Measurements from ENCODE around the gene CTBP2.
A peak's percentile ranks its signal among the peaks of the same experiment; 100 is the strongest.

Gene CTBP2

DNA sequence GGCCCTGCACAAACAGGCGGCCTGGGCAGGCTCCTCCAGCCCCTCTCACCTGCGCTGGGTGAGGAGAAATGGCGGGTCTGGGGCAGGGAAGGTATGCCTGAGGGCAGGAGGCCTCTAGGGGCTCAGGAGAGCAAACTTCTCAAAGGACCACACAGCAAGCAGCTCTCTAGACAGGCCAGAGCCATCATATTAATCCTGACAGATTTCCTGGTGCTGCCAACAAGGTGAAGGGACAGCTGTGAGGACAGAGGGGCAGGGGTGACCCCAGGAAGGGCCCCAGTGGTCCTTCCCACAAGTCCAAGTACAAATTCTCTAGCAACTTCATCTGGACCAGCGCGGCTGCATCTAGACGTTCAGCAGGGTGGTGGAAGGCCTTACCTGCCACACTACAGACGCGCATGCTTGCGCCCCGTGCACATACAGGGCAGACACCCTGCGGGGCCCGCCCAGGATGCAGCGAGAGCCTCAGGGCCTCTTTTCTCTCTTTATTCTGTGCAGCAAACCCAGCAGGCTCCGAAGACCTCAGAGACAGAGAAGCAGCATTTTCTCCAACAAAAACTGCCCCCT lies 156.4 kb downstream of the CTBP2 start:
- WGBS, 2 experiments (ENCODE audit: insufficient coverage in 2 of 2): 94 to 95% methylated on average over 12 to 14 of the region's 14 CpGs
- Histone ChIP-seq H3K36me3 (ENCODE audit: control insufficient read depth, insufficient read depth, low read length) (peaks cover 79% of the 10 kb centered on the region), H3K27ac (ENCODE audit: low read depth, low read length, severe bottlenecking) (no peak overlapping the region), H3K4me1 (ENCODE audit: control insufficient read depth, insufficient read depth, low read length, poor library complexity, severe bottlenecking) (peaks cover 11% of the 10 kb centered on the region), H3K4me3 (ENCODE audit: extremely low read depth, insufficient read depth, low read length, poor library complexity, severe bottlenecking) (no peak overlapping the region), H3K9me3 (ENCODE audit: control insufficient read depth, low read length) (no peaks in the 10 kb centered on the region)

DNA sequence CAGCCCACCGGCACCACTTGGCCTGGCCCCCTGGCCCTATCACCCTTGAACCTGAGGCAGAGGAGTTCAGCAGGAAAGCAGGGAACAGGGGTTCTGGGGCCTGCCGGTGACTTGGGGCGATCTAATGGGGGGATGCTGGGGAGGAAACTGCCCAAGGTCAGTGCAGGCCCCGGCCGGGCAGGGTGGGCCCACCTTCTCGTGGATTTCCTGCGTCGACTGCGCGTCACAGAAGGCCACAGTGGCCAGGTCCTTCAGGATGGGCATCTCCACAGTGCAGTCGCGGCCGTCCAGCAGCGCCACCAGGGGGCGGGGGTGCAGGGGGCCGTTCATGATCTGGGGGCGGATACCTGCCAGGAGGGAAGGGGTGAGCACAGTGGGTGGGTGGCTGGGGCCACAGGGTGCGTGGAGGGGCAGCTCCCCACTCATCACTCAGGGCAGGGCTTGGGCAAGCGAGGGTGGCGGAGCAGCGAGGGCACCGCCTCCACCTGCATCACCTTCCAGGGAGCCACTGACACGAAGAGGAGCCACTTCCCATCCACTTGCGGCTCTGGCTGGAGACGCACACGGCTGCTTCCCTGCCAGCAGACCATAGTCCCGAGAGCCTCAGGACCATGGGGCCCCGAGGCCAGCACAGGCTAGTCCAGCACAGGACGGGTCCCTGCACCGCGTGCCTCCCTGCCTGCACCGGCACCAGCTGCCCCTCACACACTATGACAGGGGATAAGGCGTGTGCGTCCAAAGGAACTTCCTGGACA lies 157.0 kb downstream of the CTBP2 start:
- 96 to 98% methylated on average over 15 to 28 of the region's 34 CpGs for WGBS, 2 experiments (ENCODE audit: insufficient coverage in 2 of 2)
- Histone ChIP-seq H3K4me1 (ENCODE audit: control insufficient read depth, insufficient read depth, low read length, poor library complexity, severe bottlenecking) (peaks cover 11% of the 10 kb centered on the region), H3K9me3 (ENCODE audit: control insufficient read depth, low read length) (no peaks in the 10 kb centered on the region), H3K36me3 (ENCODE audit: control insufficient read depth, insufficient read depth, low read length) (peaks cover 84% of the 10 kb centered on the region), H3K27ac (ENCODE audit: low read depth, low read length, severe bottlenecking) (no peak overlapping the region), H3K4me3 (ENCODE audit: extremely low read depth, insufficient read depth, low read length, poor library complexity, severe bottlenecking) (no peak overlapping the region)

DNA sequence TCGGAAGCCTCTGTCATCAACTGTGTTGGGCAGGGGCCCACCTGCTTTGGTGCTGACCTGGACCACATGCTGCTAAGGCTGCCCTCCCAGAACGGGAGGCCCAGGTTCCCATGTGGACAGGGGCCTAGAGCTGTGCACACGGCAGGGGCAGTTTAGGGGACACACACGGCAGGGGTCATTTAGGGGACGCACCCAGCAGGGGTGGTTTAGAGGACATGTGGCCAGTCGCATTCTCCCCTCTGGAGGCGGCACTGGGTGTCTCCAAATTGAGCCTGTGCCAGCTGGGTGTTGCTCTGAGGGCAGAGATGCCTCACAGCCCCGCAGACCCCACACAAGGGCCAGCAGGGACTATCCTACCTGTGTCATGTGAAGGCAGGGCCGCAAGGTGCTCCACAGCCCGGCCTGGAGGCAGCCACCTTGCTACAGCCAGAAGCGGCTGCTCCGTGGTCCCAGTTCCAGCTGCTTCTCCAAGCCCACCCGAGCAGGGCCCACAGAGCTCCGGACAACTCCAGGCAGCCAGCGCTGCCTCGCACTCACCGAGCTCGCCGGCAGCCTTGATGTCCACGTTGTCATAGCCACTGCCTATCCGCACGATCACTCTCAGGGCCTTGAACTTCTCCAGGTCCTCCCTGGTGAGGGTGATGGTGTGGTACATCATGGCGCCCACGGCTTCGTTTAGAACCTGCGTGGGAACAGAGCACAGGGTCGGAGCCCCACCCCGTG lies 157.8 kb downstream of the CTBP2 start:
- Histone ChIP-seq H3K4me1 (ENCODE audit: control insufficient read depth, insufficient read depth, low read length, poor library complexity, severe bottlenecking) (peaks cover 11% of the 10 kb centered on the region), H3K27ac (ENCODE audit: low read depth, low read length, severe bottlenecking) (peak overlapping the region; percentile 41), H3K4me3 (ENCODE audit: extremely low read depth, insufficient read depth, low read length, poor library complexity, severe bottlenecking) (no peak overlapping the region), H3K36me3 (ENCODE audit: control insufficient read depth, insufficient read depth, low read length) (peaks cover 88% of the 10 kb centered on the region), H3K9me3 (ENCODE audit: control insufficient read depth, low read length) (no peaks in the 10 kb centered on the region)
- 91 to 94% methylated on average over 22 to 27 of the region's 28 CpGs for WGBS, 2 experiments (ENCODE audit: insufficient coverage in 2 of 2)

DNA sequence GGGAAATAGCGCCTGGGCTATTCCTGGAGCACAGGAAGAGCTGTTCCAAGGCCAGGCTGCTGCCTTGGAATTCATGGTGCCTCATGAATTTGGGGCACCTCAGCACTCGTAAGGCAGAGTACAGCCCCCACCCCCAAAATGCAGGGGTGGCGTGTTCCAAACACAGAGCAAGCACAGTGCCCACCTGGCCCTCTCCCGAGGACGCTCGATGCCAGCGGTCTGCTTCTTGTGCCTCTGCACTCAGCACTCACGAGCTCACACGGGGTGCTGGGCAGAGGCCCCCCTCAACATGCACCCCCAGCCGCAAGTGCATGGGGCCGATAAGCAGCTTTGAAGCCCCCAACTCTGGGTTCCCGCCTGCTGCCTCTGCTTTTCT lies 158.3 kb downstream of the CTBP2 start:
- Histone ChIP-seq H3K9me3 (ENCODE audit: control insufficient read depth, low read length) (no peaks in the 10 kb centered on the region), H3K4me3 (ENCODE audit: extremely low read depth, insufficient read depth, low read length, poor library complexity, severe bottlenecking) (no peak overlapping the region), H3K27ac (ENCODE audit: low read depth, low read length, severe bottlenecking) (peak overlapping the region; percentile 41), H3K4me1 (ENCODE audit: control insufficient read depth, insufficient read depth, low read length, poor library complexity, severe bottlenecking) (peaks cover 11% of the 10 kb centered on the region), H3K36me3 (ENCODE audit: control insufficient read depth, insufficient read depth, low read length) (peaks cover 89% of the 10 kb centered on the region)
- WGBS, 2 experiments (ENCODE audit: insufficient coverage in 2 of 2): 85 to 91% methylated on average over 11 to 12 of the region's 12 CpGs

DNA sequence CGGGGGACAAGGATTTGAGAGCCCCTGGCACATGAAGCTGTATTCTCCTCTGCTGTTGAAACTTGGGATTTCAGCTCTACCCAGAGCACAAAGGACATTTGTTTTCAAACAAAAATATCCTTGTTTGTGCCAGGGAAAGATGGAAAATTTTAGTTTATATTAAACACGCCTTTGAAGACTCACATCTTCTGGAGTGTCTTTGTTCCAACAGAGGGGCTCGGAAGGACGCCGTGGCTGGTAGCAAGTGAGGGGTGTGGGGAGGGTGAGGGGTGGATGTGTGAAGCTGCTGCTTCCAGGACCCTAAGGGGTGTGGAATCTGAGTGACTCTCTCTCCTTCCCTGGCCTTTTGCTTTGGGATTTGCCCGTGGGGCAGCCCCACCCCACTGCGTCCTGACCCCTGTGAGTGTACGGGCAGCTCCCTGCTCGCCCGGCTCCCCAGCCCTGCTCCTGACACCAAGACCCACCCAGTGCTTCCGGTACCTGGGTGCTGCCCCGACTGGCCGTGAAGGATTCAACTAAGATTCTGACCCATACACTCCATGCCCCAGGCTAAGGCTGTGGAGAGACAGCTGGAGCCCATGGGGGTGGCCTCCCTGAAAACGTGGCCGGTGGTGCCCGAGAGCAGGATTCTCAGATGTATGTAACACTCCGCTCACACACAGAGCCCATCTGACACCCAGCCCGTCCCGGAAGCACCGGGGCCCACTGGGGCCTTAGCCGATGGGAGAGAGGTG lies 158.9 kb downstream of the CTBP2 start:
- peak overlapping the region; percentile 29 for H3K27ac ChIP-seq (ENCODE audit: low read depth, low read length, severe bottlenecking)
- WGBS, 2 experiments (ENCODE audit: insufficient coverage in 2 of 2): 90 to 93% methylated on average over 19 to 20 of the region's 21 CpGs
- H3K36me3 ChIP-seq (ENCODE audit: control insufficient read depth, insufficient read depth, low read length): peaks cover 89% of the 10 kb centered on the region
- H3K9me3 ChIP-seq (ENCODE audit: control insufficient read depth, low read length): no peaks in the 10 kb centered on the region
- H3K4me3 ChIP-seq (ENCODE audit: extremely low read depth, insufficient read depth, low read length, poor library complexity, severe bottlenecking): no peak overlapping the region
- peaks cover 11% of the 10 kb centered on the region for H3K4me1 ChIP-seq (ENCODE audit: control insufficient read depth, insufficient read depth, low read length, poor library complexity, severe bottlenecking)

DNA sequence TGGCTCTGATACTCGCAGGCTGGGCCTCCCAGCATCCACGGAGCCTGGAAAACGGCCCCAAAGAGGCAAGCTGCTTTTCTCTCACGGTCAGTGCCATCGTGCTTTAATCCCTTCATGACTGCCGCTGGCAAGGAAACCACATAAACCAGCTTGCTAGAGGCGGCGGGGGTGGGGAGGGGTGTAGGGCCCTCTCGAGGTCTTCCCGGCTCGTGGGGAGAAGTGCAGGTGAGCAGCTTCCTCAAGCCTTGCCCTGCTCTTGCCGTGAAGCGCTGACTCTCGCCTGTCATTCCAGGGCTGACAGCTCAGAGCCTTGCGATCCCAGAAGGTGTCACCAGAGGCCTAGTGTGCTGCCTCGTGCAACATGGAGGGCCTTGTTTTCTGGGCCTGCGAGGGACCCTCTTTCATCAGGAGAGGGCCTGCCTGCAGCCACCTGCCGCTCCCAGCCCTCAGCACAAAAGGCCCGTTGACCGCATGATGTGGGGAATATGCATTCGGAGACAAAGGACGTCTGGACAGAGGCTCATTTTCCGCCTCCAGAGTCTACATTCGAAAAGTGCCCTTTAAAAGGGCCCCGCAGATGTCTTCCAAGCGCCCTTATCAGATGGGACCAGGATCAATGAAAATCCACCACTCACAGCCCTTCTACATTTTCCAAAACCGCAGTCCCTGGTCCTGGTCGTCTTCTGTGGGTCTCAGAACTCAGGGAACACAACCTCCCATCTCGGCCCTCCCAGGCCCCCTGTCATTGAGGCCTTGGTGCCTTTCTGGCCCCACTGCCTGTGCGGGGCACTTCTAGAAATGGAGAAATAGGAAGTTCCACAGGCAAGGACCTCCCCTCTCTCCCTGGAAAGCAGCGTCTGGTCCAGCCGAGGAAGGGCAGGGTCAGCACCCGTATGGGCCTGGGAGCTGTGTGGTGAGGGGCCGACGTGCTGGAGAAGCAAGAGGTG lies 159.7 kb downstream of the CTBP2 start:
- Histone ChIP-seq H3K4me3 (ENCODE audit: extremely low read depth, insufficient read depth, low read length, poor library complexity, severe bottlenecking) (no peak overlapping the region), H3K27ac (ENCODE audit: low read depth, low read length, severe bottlenecking) (peak overlapping the region; percentile 29), H3K9me3 (ENCODE audit: control insufficient read depth, low read length) (no peaks in the 10 kb centered on the region), H3K36me3 (ENCODE audit: control insufficient read depth, insufficient read depth, low read length) (peaks cover 95% of the 10 kb centered on the region), H3K4me1 (ENCODE audit: control insufficient read depth, insufficient read depth, low read length, poor library complexity, severe bottlenecking) (peaks cover 11% of the 10 kb centered on the region)
- 91 to 94% methylated on average over 31 to 35 of the region's 35 CpGs for WGBS, 2 experiments (ENCODE audit: insufficient coverage in 2 of 2)

DNA sequence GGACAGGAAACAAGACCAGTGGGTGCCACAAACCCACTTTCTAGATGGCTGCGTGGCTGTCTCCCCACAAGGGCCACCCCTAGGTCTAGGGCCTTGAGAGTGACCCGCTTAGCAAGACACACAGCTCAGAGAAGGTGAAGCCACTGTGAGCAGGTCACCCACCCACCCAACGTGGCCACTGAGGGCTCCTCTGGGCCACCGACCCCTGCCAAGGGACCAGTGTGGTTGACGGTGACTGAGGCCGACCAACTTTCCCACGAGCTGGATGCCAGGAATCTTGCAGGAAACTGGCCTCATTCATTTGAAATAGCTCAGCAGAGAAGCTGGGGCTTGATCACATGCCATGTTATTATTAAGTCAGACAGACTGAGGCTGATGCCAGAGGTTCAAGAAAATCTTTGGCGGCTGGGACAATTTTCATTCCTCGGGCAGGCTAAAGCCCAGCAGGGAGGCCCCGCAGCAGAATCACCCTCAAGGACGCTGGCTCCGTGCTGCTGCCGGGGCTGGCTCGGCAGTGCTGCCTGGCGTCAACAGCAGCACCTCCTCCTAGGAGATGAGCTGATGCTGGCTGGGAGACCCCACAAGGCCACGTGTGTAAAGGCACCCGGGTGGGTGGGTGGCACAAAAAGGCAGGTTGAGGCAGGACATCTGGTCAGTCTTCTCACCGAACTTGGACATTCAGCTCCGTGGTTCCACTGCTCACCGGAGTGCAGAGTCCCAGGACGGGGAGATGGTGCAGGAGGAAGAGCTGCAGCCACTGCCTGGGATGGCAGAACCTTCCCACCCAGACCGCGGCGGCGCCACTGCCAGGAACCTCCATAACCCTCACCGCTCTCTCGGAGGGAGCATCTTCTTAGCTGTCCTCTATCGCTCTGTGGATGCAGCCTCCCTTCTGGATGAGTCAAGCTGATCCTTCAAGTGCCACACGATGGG lies 160.7 kb downstream of the CTBP2 start:
- Histone ChIP-seq H3K9me3 (ENCODE audit: control insufficient read depth, low read length) (no peaks in the 10 kb centered on the region), H3K4me1 (ENCODE audit: control insufficient read depth, insufficient read depth, low read length, poor library complexity, severe bottlenecking) (peaks cover 11% of the 10 kb centered on the region), H3K36me3 (ENCODE audit: control insufficient read depth, insufficient read depth, low read length) (peaks cover 96% of the 10 kb centered on the region), H3K27ac (ENCODE audit: low read depth, low read length, severe bottlenecking) (no peak overlapping the region), H3K4me3 (ENCODE audit: extremely low read depth, insufficient read depth, low read length, poor library complexity, severe bottlenecking) (no peak overlapping the region)
- 95% methylated on average over 27 of the region's 29 CpGs for WGBS, 2 experiments (ENCODE audit: insufficient coverage in 2 of 2)

DNA sequence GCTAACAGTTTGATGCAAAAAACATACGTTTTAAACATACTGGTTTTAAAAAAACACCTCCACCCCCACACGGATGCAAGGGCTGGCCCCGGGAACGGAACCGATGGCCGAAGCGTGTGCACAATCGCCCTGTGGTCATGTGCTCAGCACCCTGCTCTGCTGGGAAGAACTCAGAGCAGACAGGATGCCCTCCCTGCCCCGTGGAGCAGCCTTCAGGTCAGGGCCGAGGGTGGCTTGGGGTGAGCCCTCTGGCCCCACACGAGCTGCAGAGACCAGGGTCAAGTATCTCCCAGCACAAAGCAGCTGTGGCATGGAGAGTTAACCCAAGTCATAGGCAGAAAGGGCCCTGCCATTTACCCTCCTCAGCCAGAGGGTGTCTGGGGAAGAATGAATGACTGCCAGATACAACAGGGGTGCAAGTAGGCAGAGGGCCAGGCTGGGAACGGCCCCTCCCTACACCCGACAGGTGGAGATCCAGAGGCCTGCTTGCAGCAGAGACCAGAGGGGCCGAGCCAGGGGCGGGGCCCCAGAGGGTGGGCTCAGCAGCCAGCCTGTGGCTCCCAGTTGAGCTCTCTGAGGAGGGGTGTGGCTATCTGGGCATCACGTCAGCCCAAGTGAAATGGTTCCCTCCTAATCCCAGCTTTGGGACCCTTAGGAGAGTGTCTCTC lies 161.6 kb downstream of the CTBP2 start:
- Histone ChIP-seq H3K9me3 (ENCODE audit: control insufficient read depth, low read length) (no peaks in the 10 kb centered on the region), H3K36me3 (ENCODE audit: control insufficient read depth, insufficient read depth, low read length) (peaks cover 95% of the 10 kb centered on the region), H3K4me1 (ENCODE audit: control insufficient read depth, insufficient read depth, low read length, poor library complexity, severe bottlenecking) (peaks cover 11% of the 10 kb centered on the region), H3K27ac (ENCODE audit: low read depth, low read length, severe bottlenecking) (no peak overlapping the region), H3K4me3 (ENCODE audit: extremely low read depth, insufficient read depth, low read length, poor library complexity, severe bottlenecking) (no peak overlapping the region)
- WGBS, 2 experiments (ENCODE audit: insufficient coverage in 2 of 2): 91 to 95% methylated on average over 14 to 16 of the region's 16 CpGs

All from mesodermal cell (in vitro differentiated cells).